Measurements from ENCODE around the gene GNB2.
"Not testable (repeated sequence)": the region's sequence is repeated elsewhere in the genome, so short reads cannot be mapped to it uniquely, and the experiment has no call there.

The GNB2 gene

GRCh38 chr7:100721505-100721812, 47.9 kb downstream of the GNB2 start:
- H3K27ac ChIP-seq (ENCODE audit: low read depth, low read length, severe bottlenecking), result no peak overlapping the region
- H3K4me3 ChIP-seq (ENCODE audit: extremely low read depth, insufficient read depth, low read length, poor library complexity, severe bottlenecking), result no peak overlapping the region
- peaks cover 15% of the 10 kb centered on the region for H3K9me3 ChIP-seq (ENCODE audit: control insufficient read depth, low read length)
- peaks cover 13% of the 10 kb centered on the region for H3K4me1 ChIP-seq (ENCODE audit: control insufficient read depth, insufficient read depth, low read length, poor library complexity, severe bottlenecking)
- no peaks in the 10 kb centered on the region for H3K36me3 ChIP-seq (ENCODE audit: control insufficient read depth, insufficient read depth, low read length)
- 78% methylated on average over 1 to 2 of the region's 8 CpGs for WGBS, 2 experiments (ENCODE audit: insufficient coverage in 2 of 2)

- Histone ChIP-seq H3K4me3 (ENCODE audit: extremely low read depth, insufficient read depth, low read length, poor library complexity, severe bottlenecking) (no peak overlapping the region), H3K27ac (ENCODE audit: low read depth, low read length, severe bottlenecking) (no peak overlapping the region), H3K4me1 (ENCODE audit: control insufficient read depth, insufficient read depth, low read length, poor library complexity, severe bottlenecking) (peaks cover 13% of the 10 kb centered on the region), H3K36me3 (ENCODE audit: control insufficient read depth, insufficient read depth, low read length) (no peaks in the 10 kb centered on the region), H3K9me3 (ENCODE audit: control insufficient read depth, low read length) (peaks cover 11% of the 10 kb centered on the region)
- WGBS, 2 experiments (ENCODE audit: insufficient coverage in 2 of 2), result 85 to 91% methylated on average over 16 of the region's 17 CpGs
These were observed 49.1 kb downstream of the GNB2 start for GRCh38 chr7:100722480-100723212.

GRCh38 chr7:100723732-100724275, 50.3 kb downstream of the GNB2 start:
- no peaks in the 10 kb centered on the region for H3K36me3 ChIP-seq (ENCODE audit: control insufficient read depth, insufficient read depth, low read length)
- H3K27ac ChIP-seq (ENCODE audit: low read depth, low read length, severe bottlenecking), result no peak overlapping the region
- peaks cover 13% of the 10 kb centered on the region for H3K4me1 ChIP-seq (ENCODE audit: control insufficient read depth, insufficient read depth, low read length, poor library complexity, severe bottlenecking)
- no peak overlapping the region for H3K4me3 ChIP-seq (ENCODE audit: extremely low read depth, insufficient read depth, low read length, poor library complexity, severe bottlenecking)
- peaks cover 3% of the 10 kb centered on the region for H3K9me3 ChIP-seq (ENCODE audit: control insufficient read depth, low read length)
- WGBS, 2 experiments (ENCODE audit: insufficient coverage in 2 of 2), result 81 to 88% methylated on average over 11 to 15 of the region's 16 CpGs

- not testable (repeated sequence) for H3K27ac ChIP-seq (ENCODE audit: low read depth, low read length, severe bottlenecking); H3K4me3 ChIP-seq (ENCODE audit: extremely low read depth, insufficient read depth, low read length, poor library complexity, severe bottlenecking); H3K9me3 ChIP-seq (ENCODE audit: control insufficient read depth, low read length); H3K36me3 ChIP-seq (ENCODE audit: control insufficient read depth, insufficient read depth, low read length)
- WGBS, 2 experiments (ENCODE audit: insufficient coverage in 2 of 2), result no CpG with 5 or more reads among the region's 2 CpGs
- H3K4me1 ChIP-seq (ENCODE audit: control insufficient read depth, insufficient read depth, low read length, poor library complexity, severe bottlenecking), result peaks cover 13% of the 10 kb centered on the region
These were observed 50.8 kb downstream of the GNB2 start for GRCh38 chr7:100724364-100724763.

DNA sequence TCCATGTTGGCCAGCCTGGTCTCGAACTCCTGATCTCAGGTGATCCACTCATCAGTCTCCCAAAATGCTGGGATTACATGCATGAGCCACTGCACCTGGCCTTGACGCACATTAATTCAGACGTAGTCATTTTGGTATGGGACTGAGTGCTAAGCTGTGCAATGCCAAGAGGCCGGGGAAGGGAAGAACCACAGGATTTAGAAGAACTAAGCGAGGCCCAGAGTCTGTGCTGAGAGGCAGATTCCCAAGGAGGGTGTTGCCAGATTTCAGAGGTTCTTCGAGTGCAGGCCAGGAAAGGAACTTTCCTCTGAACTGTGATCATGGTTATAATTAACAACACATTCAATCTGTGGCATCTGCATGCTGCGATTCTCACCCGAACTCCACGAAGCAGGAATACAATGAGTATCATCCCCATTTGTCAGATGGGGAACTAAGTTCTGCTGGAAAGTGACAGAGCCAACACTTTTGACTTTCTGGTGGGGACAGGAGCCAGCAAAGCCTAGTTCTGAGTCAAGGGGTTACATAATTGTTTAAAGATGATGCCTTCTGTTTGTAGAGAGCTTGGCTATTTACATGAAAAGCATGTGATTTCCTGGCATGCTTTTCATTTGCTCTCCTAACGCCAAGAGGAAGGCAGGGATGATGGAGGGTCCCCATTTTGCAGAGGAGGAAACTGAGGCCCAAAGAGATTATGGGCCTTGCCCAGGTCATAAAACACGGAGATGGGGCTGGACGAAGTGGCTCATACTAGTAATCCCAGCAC, 53.6 kb downstream of the GNB2 start:
- 84 to 85% methylated on average over 10 to 11 of the region's 12 CpGs for WGBS, 2 experiments (ENCODE audit: insufficient coverage in 2 of 2)
- Histone ChIP-seq H3K36me3 (ENCODE audit: control insufficient read depth, insufficient read depth, low read length) (no peaks in the 10 kb centered on the region), H3K9me3 (ENCODE audit: control insufficient read depth, low read length) (no peaks in the 10 kb centered on the region), H3K4me3 (ENCODE audit: extremely low read depth, insufficient read depth, low read length, poor library complexity, severe bottlenecking) (no peak overlapping the region), H3K4me1 (ENCODE audit: control insufficient read depth, insufficient read depth, low read length, poor library complexity, severe bottlenecking) (peaks cover 5% of the 10 kb centered on the region), H3K27ac (ENCODE audit: low read depth, low read length, severe bottlenecking) (no peak overlapping the region)

GRCh38 chr7:100728196-100728595, 54.7 kb downstream of the GNB2 start:
- Histone ChIP-seq H3K9me3 (ENCODE audit: control insufficient read depth, low read length) (no peaks in the 10 kb centered on the region), H3K4me3 (ENCODE audit: extremely low read depth, insufficient read depth, low read length, poor library complexity, severe bottlenecking) (no peak overlapping the region), H3K36me3 (ENCODE audit: control insufficient read depth, insufficient read depth, low read length) (no peaks in the 10 kb centered on the region), H3K4me1 (ENCODE audit: control insufficient read depth, insufficient read depth, low read length, poor library complexity, severe bottlenecking) (peaks cover 5% of the 10 kb centered on the region), H3K27ac (ENCODE audit: low read depth, low read length, severe bottlenecking) (no peak overlapping the region)
- 83 to 86% methylated on average over 4 to 7 of the region's 8 CpGs for WGBS, 2 experiments (ENCODE audit: insufficient coverage in 2 of 2)

Data from mesodermal cell (in vitro differentiated cells).